HG02885 (cell line): ENCODE results near the gene KRT14.
"Not testable (repeated sequence)": the region's sequence is repeated elsewhere in the genome, so short reads cannot be mapped to it uniquely, and the experiment has no call there.

Source experiments
- ATAC-seq: cut with Tn5 transposase; IDR thresholded peaks from one replicate; pipeline ENCODE4 v1.9.1; 2021; ENCODE audit warnings: mild to moderate bottlenecking; ENCODE audit not compliant: unreplicated experiment, poor library complexity

Gene KRT14

DNA sequence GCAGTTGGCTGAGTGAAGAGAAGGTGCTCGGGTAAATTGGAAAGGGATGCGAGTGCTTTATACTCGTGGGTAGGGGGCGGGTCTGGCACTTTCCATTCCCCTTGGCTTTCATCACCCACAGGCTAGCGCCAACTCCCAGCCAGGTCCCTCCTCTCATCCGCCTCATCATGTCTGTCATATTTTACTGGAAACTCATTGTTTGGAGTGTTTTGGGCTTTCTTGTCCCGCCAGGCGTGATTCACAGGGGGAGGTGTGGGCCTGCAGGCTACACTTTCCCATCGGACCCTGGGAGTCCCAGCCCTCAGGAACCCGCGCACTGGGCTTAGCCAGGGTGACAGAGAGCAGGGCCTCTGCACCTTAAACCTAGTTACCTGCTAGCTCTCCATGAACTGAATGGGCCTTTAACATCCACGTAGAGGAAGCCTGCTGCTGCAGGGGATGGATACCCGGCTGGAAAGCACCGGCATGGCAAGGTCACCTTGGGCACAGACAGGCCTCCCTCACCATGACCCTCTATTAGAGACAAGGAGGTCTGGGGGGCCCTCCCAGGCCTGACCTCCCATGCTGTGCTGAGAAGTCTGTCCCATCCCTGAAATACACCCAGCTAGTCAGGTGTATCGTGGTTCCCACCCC is at the start of gene KRT14:
Gene KRT14 (minus strand): TSS at position 33 of the 633 bp plus-strand sequence. CDS start 61 bp downstream, outside the sequence.
- no peak for ATAC-seq

GRCh38 chr17:41635121-41636097 is 48.7 kb upstream of the KRT14 start:
- no peak for ATAC-seq

DNA sequence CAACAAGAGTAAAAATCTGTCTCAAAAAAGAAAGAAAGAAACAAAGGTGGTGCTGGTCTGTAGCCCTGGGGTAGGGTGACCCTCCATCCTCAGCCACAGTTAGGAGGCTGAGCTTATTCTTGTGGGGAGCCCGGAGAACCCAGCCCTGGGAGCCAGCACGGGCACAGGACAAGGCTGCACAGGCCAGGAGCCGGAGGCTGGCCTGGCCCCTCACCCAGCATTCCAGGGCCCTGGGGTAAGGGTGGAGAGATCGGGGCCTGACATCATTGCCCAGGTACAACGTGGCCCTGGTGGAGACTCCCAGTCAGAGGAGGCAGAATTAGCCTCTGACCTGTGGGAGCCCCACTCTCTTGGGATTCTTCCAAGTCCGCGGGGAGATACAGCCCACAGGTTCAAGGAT is 47.9 kb upstream of the KRT14 start:
- ATAC-seq, result no peak

DNA sequence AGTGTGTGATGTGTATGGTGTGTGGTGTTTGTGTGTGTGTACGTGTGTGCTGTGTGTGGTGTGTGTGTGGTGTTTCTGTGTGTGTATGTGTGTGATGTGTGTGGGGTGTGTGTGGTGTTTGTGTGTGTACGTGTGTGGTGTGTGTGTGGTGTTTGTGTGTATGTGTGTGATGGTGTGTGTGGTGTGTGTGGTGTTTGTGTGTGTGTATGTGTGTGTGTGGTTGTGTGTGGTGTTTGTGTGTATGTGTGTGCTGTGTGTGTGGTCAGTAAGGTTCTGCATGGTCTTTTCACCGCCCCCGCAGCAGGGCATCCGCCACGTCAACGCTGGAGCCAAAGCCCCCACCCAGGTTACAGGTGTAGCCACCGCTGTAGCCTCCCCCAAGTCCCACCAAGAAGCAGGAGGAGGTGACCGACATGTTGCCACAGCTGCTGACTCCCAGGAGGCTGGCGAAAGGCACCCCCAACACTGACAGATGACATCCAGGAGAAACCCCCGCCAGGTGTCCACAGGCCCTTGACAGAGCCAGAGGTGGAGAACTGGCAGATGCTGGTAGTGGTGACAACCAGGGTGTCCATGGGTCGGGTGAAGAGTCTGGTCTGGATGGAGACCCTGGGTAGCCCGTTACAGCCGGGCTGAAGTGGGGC is 47.0 kb upstream of the KRT14 start:
- no peak for ATAC-seq

DNA sequence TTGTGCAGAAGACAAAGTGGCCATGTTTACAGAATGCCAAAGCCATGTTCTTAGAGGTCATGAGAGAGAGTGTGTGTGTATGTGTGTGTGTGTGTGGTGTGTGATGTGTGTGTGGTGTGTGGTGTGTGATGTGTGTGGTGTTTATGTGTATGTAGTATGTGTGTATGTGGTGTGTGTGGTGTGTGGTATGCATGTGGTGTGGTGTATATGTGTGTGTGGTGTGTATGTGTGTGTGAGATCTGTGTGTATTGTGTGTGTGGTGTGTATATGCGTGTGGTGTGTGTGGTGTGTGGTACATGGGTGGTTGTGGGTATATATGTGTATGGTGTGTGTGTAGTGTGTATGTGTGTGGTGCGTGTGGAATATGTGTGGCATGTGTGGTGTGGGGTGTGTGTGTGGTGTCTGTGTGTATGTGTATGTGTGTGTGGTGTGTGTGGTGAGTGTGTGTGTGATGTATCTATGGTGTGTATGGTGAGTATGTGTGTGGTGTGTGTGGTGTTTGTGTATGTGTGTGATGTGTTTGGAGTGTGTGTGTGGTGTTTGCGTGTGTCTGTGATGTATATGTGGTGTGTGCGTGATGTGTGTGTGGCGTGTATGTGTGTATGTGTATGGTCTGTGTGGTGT is 45.9 kb upstream of the KRT14 start:
- ATAC-seq, result no peak

GRCh38 chr17:41631898-41632285 is 45.2 kb upstream of the KRT14 start:
- no peak for ATAC-seq

DNA sequence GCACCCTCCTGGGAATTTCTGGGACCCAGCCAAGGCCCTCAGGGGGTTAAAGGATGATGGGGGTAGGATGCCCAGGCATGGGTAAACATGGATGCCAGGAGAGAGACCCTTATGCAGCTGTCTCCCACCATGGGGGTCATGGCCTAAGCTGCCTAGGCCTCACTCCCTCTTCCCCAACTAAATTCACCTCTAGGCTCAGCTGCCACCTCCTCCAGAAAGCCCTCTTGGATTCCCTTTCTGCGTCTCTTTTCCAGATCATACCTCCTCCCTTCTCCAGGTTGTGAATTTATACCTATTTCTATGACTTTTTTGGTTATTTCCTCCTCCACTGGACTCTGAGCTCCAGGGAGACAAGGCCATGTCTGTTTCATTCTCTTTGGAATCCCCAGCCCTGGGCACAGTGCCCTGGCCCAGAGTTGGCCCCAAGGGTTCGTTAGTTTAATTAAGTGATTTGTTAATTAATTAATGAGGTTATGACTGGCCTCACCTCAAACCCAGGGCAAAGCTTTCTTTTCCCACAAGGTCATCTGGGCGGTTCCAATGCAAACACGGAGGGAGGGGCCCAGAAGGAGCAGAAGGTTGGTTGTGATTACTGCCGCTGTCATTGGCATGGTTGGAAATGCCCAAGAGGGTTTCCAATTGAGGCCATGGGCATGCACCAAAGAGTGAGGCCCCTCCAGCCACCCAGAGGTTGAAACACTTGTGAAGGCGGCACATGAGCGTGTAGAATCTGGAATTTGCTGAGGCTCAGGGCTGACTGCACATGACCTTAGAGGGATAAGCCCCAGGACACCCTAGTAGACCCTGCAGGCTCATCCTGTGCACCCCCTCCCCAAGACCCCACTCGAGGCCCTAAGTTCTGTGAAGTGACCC is 44.6 kb upstream of the KRT14 start:
- no peak for ATAC-seq

GRCh38 chr17:41629826-41630670 is 43.4 kb upstream of the KRT14 start:
- ATAC-seq, result no peak

- ATAC-seq, result no peak
Observed at GRCh38 chr17:41629316-41629715, 42.6 kb upstream of the KRT14 start.

- not testable (repeated sequence) for ATAC-seq
Observed at GRCh38 chr17:41628621-41629255, 42.0 kb upstream of the KRT14 start.

DNA sequence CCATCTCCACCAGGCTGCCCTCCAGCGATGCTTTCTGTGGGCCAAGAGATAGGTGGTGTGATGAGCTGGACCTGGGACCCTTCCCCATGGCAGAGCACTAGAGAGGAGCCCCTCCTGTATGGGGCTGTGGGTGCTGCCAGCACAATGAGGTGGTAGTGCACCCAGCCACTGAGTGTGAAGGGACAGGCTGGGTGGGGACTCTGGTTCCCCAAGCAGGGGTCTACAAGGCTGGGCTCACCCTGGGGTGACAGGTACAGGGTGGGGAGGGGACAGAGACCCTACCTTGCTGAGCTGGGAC is 41.3 kb upstream of the KRT14 start:
- not testable (repeated sequence) for ATAC-seq

- no peak for ATAC-seq
Observed at GRCh38 chr17:41627316-41628072, 40.8 kb upstream of the KRT14 start.

GRCh38 chr17:41626914-41627295 is 40.2 kb upstream of the KRT14 start:
- ATAC-seq, result not testable (repeated sequence)

- not testable (repeated sequence) for ATAC-seq
Observed at GRCh38 chr17:41626028-41626913, 39.6 kb upstream of the KRT14 start.

- ATAC-seq, result no peak
Observed at GRCh38 chr17:41625602-41626001, 38.9 kb upstream of the KRT14 start.

GRCh38 chr17:41624208-41625101 is 37.8 kb upstream of the KRT14 start, which contains the start of gene KRT17:
KRT17 (minus strand) TSS chr17:41624575; CDS start chr17:41624509, 66 bp downstream.
- ATAC-seq, result no peak
